Measurements from ENCODE around the gene THBD. TPM values are rescaled to one million over a fixed set of nuclear protein-coding genes. Genes with fewer than 3 reads are reported as not detected.

The THBD gene
- total and polyA plus RNA-seq, 9 of the 15 experiments (the other 6 are each of a cell fraction or from before 2014, with no cell fraction given), result 0.07 to 0.49 (median 0.33) TPM

- no peaks in the 10 kb centered on the region for H3K36me3 ChIP-seq (ENCODE audit: control insufficient read depth, insufficient read depth, low read length)
- ATAC-seq (no peak), DNase-seq (ENCODE audit: extremely low read depth in 1 of 4, low spot score in 3 of 4) (no peak), FAIRE-seq (no peak)
- no peaks in the 10 kb centered on the region for H3K9me3 ChIP-seq (replicated peaks; ENCODE audit: control insufficient read depth, insufficient read depth, low read depth, low read length)
- TF ChIP-seq ZC3H8 (IDR thresholded peaks at IDR 0.05) (no peak), ARID3B (CRISPR knock-in tag; IDR thresholded peaks at IDR 0.05; ENCODE audit: borderline replicate concordance) (no peak), CBFB (CRISPR knock-in tag; IDR thresholded peaks at IDR 0.05) (no peak), PTTG1 (tag; IDR thresholded peaks at IDR 0.05; ENCODE audit: low read depth) (no peak), SIN3B (IDR thresholded peaks at IDR 0.05; ENCODE audit: low read depth) (no peak), GTF2E2 (tag; IDR thresholded peaks at IDR 0.05) (no peak), BRD9 (IDR thresholded peaks at IDR 0.05; ENCODE audit: low read depth, partially characterized antibody) (no peak), SETDB1 (IDR thresholded peaks at IDR 0.05; ENCODE audit: low read length) (no peak), NBN (IDR thresholded peaks at IDR 0.05; ENCODE audit: low read depth) (no peak), TARDBP (IDR thresholded peaks at IDR 0.05) (no peak)
- CTCF ChIA-PET (ENCODE audit: low intra/inter-chr PET ratio), result no interaction called here
- 69% methylated on average over 5 of the region's 8 CpGs for WGBS (ENCODE audit: insufficient coverage, low coverage, missing lambda C conversion rate)
- no peaks in the 10 kb centered on the region for H3K27me3 ChIP-seq (ENCODE audit: control insufficient read depth in 2 of 2, insufficient read depth in 2 of 2, low read length in 2 of 2)
- H3K4me3 ChIP-seq, result no peak overlapping the region
- peaks cover 17 to 21% of the 10 kb centered on the region in 2 experiments for H3K4me1 ChIP-seq (replicated peaks in 1 of 2; ENCODE audit: control insufficient read depth in 2 of 2, insufficient read depth in 2 of 2, low read length in 2 of 2)
- no peak overlapping the region for H3K27ac ChIP-seq (ENCODE audit: extremely low read depth, low read depth, low read length)
- H3K9ac ChIP-seq (ENCODE audit: insufficient read depth in 1 of 2, low read depth in 2 of 2, low read length in 2 of 2), result no peak overlapping the region
- H4K20me1 ChIP-seq (replicated peaks; ENCODE audit: control insufficient read depth, insufficient read depth, low read length), result no peaks in the 10 kb centered on the region
- H3K79me2 ChIP-seq (ENCODE audit: control insufficient read depth, insufficient read depth, low read length), result no peaks in the 10 kb centered on the region
- no peak overlapping the region for H2AFZ ChIP-seq (ENCODE audit: low read depth, low read length)
- in situ Hi-C loops (cut with MboI), result no loop called here
- no TSS peak for BruUV-seq (replicated peaks)
- intact Hi-C loops (cut with micrococcal nuclease), result loop anchor here (5.0 kb wide), 1 partner anchor 37 kb away; no protein-coding TSS in a partner anchor
- H3K9me1 ChIP-seq (ENCODE audit: control insufficient read depth, insufficient read depth, low read length), result no peaks in the 10 kb centered on the region
- no peak overlapping the region for H3K4me2 ChIP-seq (ENCODE audit: insufficient read depth, low read length)
- POLR2A ChIA-PET, result no interaction called here
These were observed 45.5 kb upstream of the THBD start for GRCh38 chr20:23094927-23095326.
